CD4-positive, alpha-beta T cell (primary cell): ENCODE data around the gene REEP5. TPM values are rescaled to one million over a fixed set of nuclear protein-coding genes. Genes with fewer than 3 reads are reported as not detected.

Experiments used
- ATAC-seq: fragments of 200-7000 bp; cut with Tn5 transposase; one replicate; pipeline ENCODE4 v1.10.0; 2022; ENCODE audit warnings: mild to moderate bottlenecking; ENCODE audit not compliant: poor library complexity
- CTCF ChIA-PET: fragments of 350-600 bp; sonication (Branson Sonifier 250); formaldehyde crosslinking; loops from one replicate; lab custom pipeline; 2021; ENCODE audit warnings: antibody characterized with exemption, inconsistent platforms; lab: Charles Lee
- POLR2A ChIA-PET: fragments of 350-600 bp; sonication (Branson Sonifier 250); formaldehyde crosslinking; loops from one replicate; lab custom pipeline; 2021; ENCODE audit warnings: antibody characterized with exemption, inconsistent platforms; lab: Charles Lee
- DNase-seq, 14 experiments: peaks; one replicate each; pipeline ENCODE4 v3.0.0-alpha.2; 2013 to 2020; ENCODE audit warnings: mixed read lengths in 2 of 14
- H3K27ac ChIP-seq, 2 donors: one replicate each; pipeline versions ENCODE4 v1.5.1 to v1.7.0; 2013; ENCODE audit warnings: low read length in 2 of 2, low read depth in 1 of 2, mild to moderate bottlenecking in 1 of 2
- H3K27me3 ChIP-seq, 2 experiments: 1 replicate in 1 of 2; 2 replicates in 1 of 2; pipeline versions ENCODE4 v1.6.1 to v1.7.0; 2013; ENCODE audit warnings: low read length in 2 of 2, control low read depth in 1 of 2, mild to moderate bottlenecking in 1 of 2, moderate library complexity in 1 of 2; ENCODE audit not compliant: insufficient read depth in 2 of 2, control insufficient read depth in 1 of 2
- H3K36me3 ChIP-seq: one replicate; pipeline ENCODE4 v1.6.1; 2013; ENCODE audit warnings: low read length, control low read depth; ENCODE audit not compliant: insufficient read depth
- H3K4me1 ChIP-seq: one replicate; pipeline ENCODE4 v1.6.1; 2013; ENCODE audit warnings: low read length, control low read depth; ENCODE audit not compliant: insufficient read depth
- H3K4me3 ChIP-seq: one replicate; pipeline ENCODE4 v1.5.1; 2013; ENCODE audit warnings: mild to moderate bottlenecking, low read length, moderate library complexity
- H3K9me3 ChIP-seq, 2 experiments: 1 replicate in 1 of 2; 2 replicates in 1 of 2; pipeline versions ENCODE4 v1.6.1 to v1.7.0; 2013; ENCODE audit warnings: low read length in 2 of 2, mild to moderate bottlenecking in 2 of 2, control low read depth in 1 of 2, moderate library complexity in 1 of 2; ENCODE audit not compliant: control insufficient read depth in 1 of 2, insufficient read depth in 1 of 2
- H3K27ac Mint-ChIP-seq: one replicate; pipeline ENCODE4 v1.8.0; 2020; ENCODE audit warnings: mixed read lengths
- H3K27me3 Mint-ChIP-seq: one replicate; pipeline ENCODE4 v1.8.0; 2021; ENCODE audit warnings: mixed read lengths
- H3K36me3 Mint-ChIP-seq: one replicate; pipeline ENCODE4 v1.8.0; 2021; ENCODE audit warnings: low read depth, mixed read lengths
- H3K4me1 Mint-ChIP-seq: one replicate; pipeline ENCODE4 v1.8.0; 2021; ENCODE audit warnings: low read depth, mixed read lengths
- H3K4me3 Mint-ChIP-seq: one replicate; pipeline ENCODE4 v1.8.0; 2020; ENCODE audit warnings: mild to moderate bottlenecking, mixed read lengths
- H3K9me3 Mint-ChIP-seq: one replicate; pipeline ENCODE4 v1.8.0; 2020; ENCODE audit warnings: mixed read lengths
- intact Hi-C, 2 experiments: fragments of 100-400 bp; cut with DNase I in 1 of 2; cut with micrococcal nuclease in 1 of 2; formaldehyde crosslinking; loops; one replicate each; pipeline versions ENCODE4 v1.15.1 to v1.9.0; 2023 to 2025; cut with DNase I, micrococcal nuclease
- total RNA-seq, 174 experiments: library from RNA in 2 of 174; stranded (reverse) in 2 of 174; gene quantifications; one replicate each; pipeline ENCODE4 v1.2.3 and lab custom pipeline; 2021 to 2026
- TF ChIP-seq, protein P1 (sequence below): fragments of 200-600 bp; IDR thresholded peaks from one replicate; pipeline ENCODE4 v1.8.0; 2022; ENCODE audit warnings: antibody characterized with exemption, mild to moderate bottlenecking

Gene REEP5
- total RNA-seq, 2 experiments from 2014 or later: 25.3 to 26.6 TPM

DNA sequence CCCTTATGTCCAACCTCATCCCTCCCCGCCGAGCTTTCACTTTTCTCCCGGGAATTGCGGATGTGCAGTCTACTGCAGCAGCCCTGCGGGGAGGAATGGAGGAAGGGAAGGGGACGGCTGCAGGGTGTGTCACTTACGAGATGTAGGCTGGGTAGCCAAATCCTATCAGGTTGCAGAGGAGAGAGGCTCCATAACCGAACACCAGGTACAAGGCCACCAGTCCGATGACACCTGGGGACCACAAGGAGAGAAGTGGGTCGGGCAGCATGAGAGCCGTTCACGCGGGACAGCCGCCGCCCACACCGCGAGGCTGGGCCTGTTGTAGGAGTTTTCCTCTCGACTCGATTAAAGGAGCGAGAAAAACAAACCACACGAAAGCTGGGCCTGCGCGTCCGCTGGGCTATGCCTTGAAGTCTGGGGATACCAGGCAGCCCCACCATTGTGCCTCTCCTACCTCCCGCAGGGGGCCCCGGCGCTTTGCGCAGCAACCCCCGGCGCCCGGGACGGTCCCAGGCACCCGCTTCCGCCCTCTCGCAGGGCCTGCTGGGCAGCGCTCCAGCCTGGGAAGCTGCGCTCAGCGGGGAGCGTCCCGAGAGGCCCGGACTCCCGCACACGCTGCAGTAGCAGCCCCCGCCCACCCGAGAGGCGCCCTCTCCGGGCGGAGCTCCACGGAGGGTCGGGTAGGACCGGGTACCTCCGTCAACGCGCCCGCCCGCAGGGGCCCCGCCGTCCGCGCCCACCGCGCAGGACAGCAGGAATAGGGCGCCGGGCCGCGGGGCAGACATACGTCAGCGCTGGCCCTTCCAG, 798 bp downstream of the REEP5 start:
- peak; percentile 18 to 79 (median 41) for DNase-seq
- Histone ChIP-seq H3K27ac (peak overlapping the region in 1 of 2 donors; percentile 87), H3K4me1 (peaks cover 58% of the 10 kb centered on the region), H3K27me3 (no peaks in the 10 kb centered on the region), H3K36me3 (peaks cover 21% of the 10 kb centered on the region), H3K4me3 (peak overlapping the region; percentile 94), H3K9me3 (no peaks in the 10 kb centered on the region)
- no peaks in the 10 kb centered on the region for H3K27me3 Mint-ChIP-seq
- ChIA-PET POLR2A (interaction anchor here (0.6 to 5.4 kb wide), 16 partner anchors 9 to 592 kb away, joined by 3 to 74 read pairs (median 4); partner anchors contain the start of genes DCP2, SRP19 and YTHDC2), CTCF (interaction anchor here (0.6 to 2.9 kb wide), 8 partner anchors 10 to 755 kb away, joined by 3 to 13 read pairs (median 4); no protein-coding TSS in a partner anchor)
- TF ChIP-seq, protein P1, sequence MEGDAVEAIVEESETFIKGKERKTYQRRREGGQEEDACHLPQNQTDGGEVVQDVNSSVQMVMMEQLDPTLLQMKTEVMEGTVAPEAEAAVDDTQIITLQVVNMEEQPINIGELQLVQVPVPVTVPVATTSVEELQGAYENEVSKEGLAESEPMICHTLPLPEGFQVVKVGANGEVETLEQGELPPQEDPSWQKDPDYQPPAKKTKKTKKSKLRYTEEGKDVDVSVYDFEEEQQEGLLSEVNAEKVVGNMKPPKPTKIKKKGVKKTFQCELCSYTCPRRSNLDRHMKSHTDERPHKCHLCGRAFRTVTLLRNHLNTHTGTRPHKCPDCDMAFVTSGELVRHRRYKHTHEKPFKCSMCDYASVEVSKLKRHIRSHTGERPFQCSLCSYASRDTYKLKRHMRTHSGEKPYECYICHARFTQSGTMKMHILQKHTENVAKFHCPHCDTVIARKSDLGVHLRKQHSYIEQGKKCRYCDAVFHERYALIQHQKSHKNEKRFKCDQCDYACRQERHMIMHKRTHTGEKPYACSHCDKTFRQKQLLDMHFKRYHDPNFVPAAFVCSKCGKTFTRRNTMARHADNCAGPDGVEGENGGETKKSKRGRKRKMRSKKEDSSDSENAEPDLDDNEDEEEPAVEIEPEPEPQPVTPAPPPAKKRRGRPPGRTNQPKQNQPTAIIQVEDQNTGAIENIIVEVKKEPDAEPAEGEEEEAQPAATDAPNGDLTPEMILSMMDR: peak; percentile 4
- H3K36me3 Mint-ChIP-seq: peaks cover 40% of the 10 kb centered on the region
- H3K4me3 Mint-ChIP-seq: peak overlapping the region; percentile 90
- peaks cover 67% of the 10 kb centered on the region for H3K4me1 Mint-ChIP-seq
- H3K9me3 Mint-ChIP-seq: no peaks in the 10 kb centered on the region
- ATAC-seq: peak; percentile 30
- H3K27ac Mint-ChIP-seq: peak overlapping the region; percentile 87
- intact Hi-C loops: loop anchor here (5.0 kb wide), 4 partner anchors 44 to 596 kb away; partner anchors contain the start of gene SRP19 (in 1 of the 2)

DNA sequence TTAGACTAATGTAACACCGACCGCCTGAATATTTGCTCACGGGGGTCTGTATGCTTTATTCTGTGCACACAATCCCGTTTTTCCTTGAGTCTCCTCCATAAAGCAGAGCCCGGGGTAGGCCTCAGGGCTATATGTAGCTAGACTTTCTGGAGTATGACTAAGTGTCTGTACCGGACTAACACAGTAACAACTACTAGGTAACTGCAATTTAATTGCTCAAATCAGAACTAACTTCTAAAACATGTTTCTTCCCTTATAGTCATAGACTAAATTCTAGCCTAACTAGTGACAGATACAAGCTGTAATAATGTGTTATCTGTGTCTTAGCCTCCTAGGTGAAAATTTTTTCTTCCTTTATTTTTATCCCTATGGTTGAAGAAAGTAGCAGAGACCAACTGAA, 2.1 kb downstream of the REEP5 start:
- H3K4me3 ChIP-seq: no peak overlapping the region
- H3K36me3 Mint-ChIP-seq: peaks cover 51% of the 10 kb centered on the region
- H3K4me1 ChIP-seq: peaks cover 58% of the 10 kb centered on the region
- H3K27me3 ChIP-seq: no peaks in the 10 kb centered on the region
- TF ChIP-seq, protein P1: no peak
- no peak overlapping the region for H3K27ac ChIP-seq
- DNase-seq (no peak), ATAC-seq (no peak)
- no peaks in the 10 kb centered on the region for H3K9me3 Mint-ChIP-seq
- H3K4me3 Mint-ChIP-seq: peak overlapping the region; percentile 90
- peak overlapping the region; percentile 76 for H3K27ac Mint-ChIP-seq
- no peaks in the 10 kb centered on the region for H3K9me3 ChIP-seq
- peaks cover 79% of the 10 kb centered on the region for H3K4me1 Mint-ChIP-seq
- peaks cover 26% of the 10 kb centered on the region for H3K36me3 ChIP-seq
- ChIA-PET POLR2A (interaction anchor here (0.6 to 5.4 kb wide), 2 partner anchors 56 to 109 kb away, joined by 3 to 74 read pairs; partner anchors contain the start of gene DCP2), CTCF (interaction anchor here (2.9 kb wide), 1 partner anchor 72 kb away, joined by 13 read pairs; no protein-coding TSS in a partner anchor)
- intact Hi-C loops: loop anchor here (5.0 kb wide), 5 partner anchors 38 to 597 kb away; partner anchors contain the start of gene SRP19 (in 1 of the 2)
- no peaks in the 10 kb centered on the region for H3K27me3 Mint-ChIP-seq

DNA sequence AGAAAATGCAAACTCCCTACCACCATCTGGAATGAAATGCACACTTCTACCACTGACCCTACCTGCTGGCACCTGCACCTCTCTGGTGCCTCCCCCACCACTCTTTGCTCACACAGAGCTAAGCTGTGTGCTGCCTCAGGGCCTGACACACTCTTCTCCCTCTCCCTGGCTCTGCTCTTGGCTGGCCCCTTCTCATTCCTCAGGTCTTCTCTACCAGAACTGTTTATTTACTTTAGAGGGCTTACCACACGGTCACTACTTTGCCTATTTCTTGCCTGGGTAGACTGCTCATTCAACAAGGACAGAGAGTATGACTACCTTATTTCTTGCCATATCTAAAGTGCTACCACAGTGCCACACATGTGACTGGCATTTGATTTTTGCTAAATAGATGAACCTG, 3.3 kb downstream of the REEP5 start:
- ATAC-seq (no peak), DNase-seq (no peak)
- Histone ChIP-seq H3K4me3 (no peak overlapping the region), H3K4me1 (peaks cover 53% of the 10 kb centered on the region), H3K27ac (no peak overlapping the region), H3K36me3 (peaks cover 26% of the 10 kb centered on the region), H3K9me3 (no peaks in the 10 kb centered on the region), H3K27me3 (no peaks in the 10 kb centered on the region)
- CTCF ChIA-PET: interaction anchor here (1.2 kb wide), 1 partner anchor 70 kb away, joined by 7 read pairs; no protein-coding TSS in a partner anchor
- no peaks in the 10 kb centered on the region for H3K9me3 Mint-ChIP-seq
- intact Hi-C loops: loop anchor here in 1 of 2 experiments (5.0 kb wide), 1 partner anchor 36 kb away; no protein-coding TSS in a partner anchor
- no peak overlapping the region for H3K27ac Mint-ChIP-seq
- peaks cover 82% of the 10 kb centered on the region for H3K4me1 Mint-ChIP-seq
- POLR2A ChIA-PET: interaction anchor here (1.2 kb wide), 1 partner anchor 41 kb away, joined by 3 read pairs; no protein-coding TSS in a partner anchor
- no peaks in the 10 kb centered on the region for H3K27me3 Mint-ChIP-seq
- H3K4me3 Mint-ChIP-seq: peak overlapping the region; percentile 90
- peaks cover 59% of the 10 kb centered on the region for H3K36me3 Mint-ChIP-seq
- TF ChIP-seq, protein P1: no peak
